ENCODE measurements around the gene NABP1. TPM values are rescaled to one million over a fixed set of nuclear protein-coding genes. Genes with fewer than 3 reads are reported as not detected.

NABP1 gene
- total RNA-seq, 1 experiment from 2014 or later, result 38.7 TPM

DNA sequence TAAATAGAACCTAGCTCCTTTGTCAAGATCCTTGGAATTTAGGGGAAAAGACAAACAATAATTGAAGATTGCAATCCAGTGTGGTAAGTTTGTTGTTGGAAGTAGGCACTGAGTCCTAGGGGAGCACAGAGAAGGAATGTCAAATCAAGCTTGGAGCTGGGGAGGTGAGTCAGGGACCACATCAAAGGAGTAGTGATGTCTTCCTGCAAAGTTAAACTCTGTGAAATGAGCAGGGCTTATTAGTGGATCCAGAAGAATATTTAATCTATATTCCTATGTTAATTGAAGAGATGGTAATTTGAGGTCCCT is 41.7 kb upstream of the NABP1 start:
- peak; percentile 39; the same call in 1 of the 2 replicates for ATAC-seq
- TF ChIP-seq TCF7L2 (IDR thresholded peaks at IDR 0.05; ENCODE audit: low read depth, low read length) (peak; percentile 79), SIN3A (IDR thresholded peaks at IDR 0.05; ENCODE audit: borderline replicate concordance, insufficient read depth, low read depth, low read length) (no peak)
- Histone ChIP-seq H3K4me3 (ENCODE audit: low read depth in 2 of 2, low read length in 2 of 2) (no peak overlapping the region), H3K9me3 (ENCODE audit: control insufficient read depth, insufficient read depth, low read depth, low read length) (no peaks in the 10 kb centered on the region), H3K36me3 (ENCODE audit: control insufficient read depth, insufficient read depth, low read length) (no peaks in the 10 kb centered on the region), H3K27me3 (ENCODE audit: control insufficient read depth, insufficient read depth, low read length) (no peaks in the 10 kb centered on the region), H3K27ac (ENCODE audit: low read length) (no peak overlapping the region; the same call in 1 of the 2 replicates), H3K4me1 (ENCODE audit: control insufficient read depth, insufficient read depth, low read length) (peaks cover 18% of the 10 kb centered on the region)
- no TSS peak for BruUV-seq (replicated peaks)
- intact Hi-C loops (cut with micrococcal nuclease; ENCODE audit: unreplicated experiment) (no loop called here), in situ Hi-C loops (cut with HindIII; ENCODE audit: low pct_unique_long_range_greater_than_20kb, low sequenced_read_pairs) (no loop called here)
- no peak for DNase-seq (ENCODE audit: low read depth, low spot score)
- ChIA-PET POLR2A (no interaction called here), CTCF (no interaction called here)

DNA sequence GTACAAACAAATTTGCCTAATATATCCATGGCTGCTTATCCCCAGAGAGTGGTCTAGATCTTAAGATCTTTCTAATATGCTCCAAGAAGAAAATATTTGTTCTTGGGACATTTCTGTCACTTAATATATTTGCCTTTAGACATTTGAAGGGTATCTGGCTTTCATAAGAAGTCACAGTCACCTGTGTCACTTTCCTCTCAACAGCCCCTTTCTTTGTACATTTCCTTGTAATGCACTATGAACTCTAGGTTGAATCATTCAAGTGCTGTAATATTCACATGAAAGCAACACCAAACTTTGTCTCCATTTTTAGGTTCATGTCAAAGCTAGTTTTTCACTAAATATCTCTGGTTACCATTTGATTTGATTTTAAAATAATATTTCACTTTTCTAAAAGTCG is 41.4 kb upstream of the NABP1 start:
- in situ Hi-C loops (cut with HindIII; ENCODE audit: low pct_unique_long_range_greater_than_20kb, low sequenced_read_pairs) (no loop called here), intact Hi-C loops (cut with micrococcal nuclease; ENCODE audit: unreplicated experiment) (no loop called here)
- ATAC-seq, result no peak
- no peak for DNase-seq (ENCODE audit: low read depth, low spot score)
- no peaks in the 10 kb centered on the region for H3K9me3 ChIP-seq (ENCODE audit: control insufficient read depth, insufficient read depth, low read depth, low read length)
- H3K27me3 ChIP-seq (ENCODE audit: control insufficient read depth, insufficient read depth, low read length), result no peaks in the 10 kb centered on the region
- H3K4me3 ChIP-seq (ENCODE audit: low read depth in 2 of 2, low read length in 2 of 2), result no peak overlapping the region
- peaks cover 18% of the 10 kb centered on the region for H3K4me1 ChIP-seq (ENCODE audit: control insufficient read depth, insufficient read depth, low read length)
- no peak for TF ChIP-seq POLR2AphosphoS5 (IDR thresholded peaks at IDR 0.05; ENCODE audit: low read depth, low read length)
- TF ChIP-seq REST (IDR thresholded peaks at IDR 0.05; ENCODE audit: insufficient read depth in 1 of 2, low read depth in 2 of 2, low read length in 1 of 2), result no peak
- TF ChIP-seq TCF7L2 (IDR thresholded peaks at IDR 0.05; ENCODE audit: low read depth, low read length), result no peak; the same call in 1 of the 2 replicates
- TF ChIP-seq, protein P1, sequence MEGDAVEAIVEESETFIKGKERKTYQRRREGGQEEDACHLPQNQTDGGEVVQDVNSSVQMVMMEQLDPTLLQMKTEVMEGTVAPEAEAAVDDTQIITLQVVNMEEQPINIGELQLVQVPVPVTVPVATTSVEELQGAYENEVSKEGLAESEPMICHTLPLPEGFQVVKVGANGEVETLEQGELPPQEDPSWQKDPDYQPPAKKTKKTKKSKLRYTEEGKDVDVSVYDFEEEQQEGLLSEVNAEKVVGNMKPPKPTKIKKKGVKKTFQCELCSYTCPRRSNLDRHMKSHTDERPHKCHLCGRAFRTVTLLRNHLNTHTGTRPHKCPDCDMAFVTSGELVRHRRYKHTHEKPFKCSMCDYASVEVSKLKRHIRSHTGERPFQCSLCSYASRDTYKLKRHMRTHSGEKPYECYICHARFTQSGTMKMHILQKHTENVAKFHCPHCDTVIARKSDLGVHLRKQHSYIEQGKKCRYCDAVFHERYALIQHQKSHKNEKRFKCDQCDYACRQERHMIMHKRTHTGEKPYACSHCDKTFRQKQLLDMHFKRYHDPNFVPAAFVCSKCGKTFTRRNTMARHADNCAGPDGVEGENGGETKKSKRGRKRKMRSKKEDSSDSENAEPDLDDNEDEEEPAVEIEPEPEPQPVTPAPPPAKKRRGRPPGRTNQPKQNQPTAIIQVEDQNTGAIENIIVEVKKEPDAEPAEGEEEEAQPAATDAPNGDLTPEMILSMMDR (IDR thresholded peaks at IDR 0.05), result no peak
- no peak for TF ChIP-seq SIN3A (IDR thresholded peaks at IDR 0.05; ENCODE audit: borderline replicate concordance, insufficient read depth, low read depth, low read length)
- BruUV-seq (replicated peaks), result no TSS peak
- peak overlapping the region; percentile 49 for H3K27ac ChIP-seq (ENCODE audit: low read length)
- H3K36me3 ChIP-seq (ENCODE audit: control insufficient read depth, insufficient read depth, low read length), result no peaks in the 10 kb centered on the region
- POLR2A ChIA-PET, result no interaction called here
- CTCF ChIA-PET, result no interaction called here

DNA sequence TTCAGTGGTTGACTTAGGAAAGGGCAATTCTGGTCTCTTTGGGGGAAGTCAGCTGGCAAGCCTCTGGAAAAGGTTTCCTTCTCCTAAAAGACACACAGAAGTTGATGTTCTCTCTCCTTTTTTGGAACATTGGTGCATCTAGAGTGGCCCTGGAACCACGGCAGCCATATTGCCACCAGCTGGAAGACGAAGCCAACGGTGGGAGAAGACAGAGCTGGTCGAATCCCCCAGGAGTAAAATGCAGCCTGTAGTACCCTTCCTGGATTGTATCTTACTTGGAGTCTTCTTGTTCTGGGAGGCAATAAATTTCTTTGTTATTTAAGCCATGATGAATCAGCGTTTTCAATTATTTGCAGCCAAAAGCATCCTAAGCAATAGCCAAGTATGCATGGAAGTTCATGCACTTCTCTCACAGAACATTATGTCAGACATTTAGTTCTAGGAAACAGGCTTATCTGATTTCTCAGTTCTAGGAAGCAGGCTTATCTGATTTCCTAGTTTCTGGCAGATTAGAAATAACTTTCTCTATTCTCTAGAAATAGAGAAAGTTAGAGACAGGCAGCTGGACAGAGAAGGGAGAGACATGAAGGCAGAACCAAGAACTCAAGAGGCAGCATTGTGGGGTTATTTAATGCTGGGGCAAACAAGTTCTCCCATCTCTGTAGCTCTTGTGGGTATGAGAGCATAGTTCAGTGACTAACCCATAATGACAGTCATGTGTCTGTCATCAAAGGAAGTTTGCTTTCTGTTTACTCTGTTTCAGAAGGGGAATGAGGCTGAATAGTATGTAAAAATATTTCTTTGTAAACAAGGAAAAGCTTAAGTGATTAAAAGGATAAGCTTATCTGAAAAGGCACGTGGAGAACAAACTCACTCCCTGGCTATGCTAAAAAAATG is 40.5 kb upstream of the NABP1 start:
- ChIA-PET CTCF (no interaction called here), POLR2A (interaction anchor here (0.9 kb wide), 1 partner anchor 40 kb away, joined by 3 read pairs; the partner anchor contains the start of gene NABP1)
- DNase-seq (ENCODE audit: low read depth, low spot score), result peak; percentile 87
- Histone ChIP-seq H3K27ac (ENCODE audit: low read length) (peak overlapping the region; percentile 49), H3K4me3 (ENCODE audit: low read depth in 2 of 2, low read length in 2 of 2) (no peak overlapping the region), H3K4me1 (ENCODE audit: control insufficient read depth, insufficient read depth, low read length) (peaks cover 18% of the 10 kb centered on the region), H3K36me3 (ENCODE audit: control insufficient read depth, insufficient read depth, low read length) (no peaks in the 10 kb centered on the region), H3K9me3 (ENCODE audit: control insufficient read depth, insufficient read depth, low read depth, low read length) (no peaks in the 10 kb centered on the region), H3K27me3 (ENCODE audit: control insufficient read depth, insufficient read depth, low read length) (no peaks in the 10 kb centered on the region)
- intact Hi-C loops (cut with micrococcal nuclease; ENCODE audit: unreplicated experiment), result no loop called here
- TF ChIP-seq REST (IDR thresholded peaks at IDR 0.05; ENCODE audit: insufficient read depth in 1 of 2, low read depth in 2 of 2, low read length in 1 of 2) (no peak), TCF7L2 (IDR thresholded peaks at IDR 0.05; ENCODE audit: low read depth, low read length) (peak; percentile 73; the same call in 1 of the 2 replicates)
- ATAC-seq, result peak; percentile 91
- no TSS peak for BruUV-seq (replicated peaks)
- in situ Hi-C loops (cut with HindIII; ENCODE audit: low pct_unique_long_range_greater_than_20kb, low sequenced_read_pairs), result no loop called here
